Kidney (tissue), 14 donors: ENCODE results near the gene CEP85L. TPM values are rescaled to one million over a fixed set of nuclear protein-coding genes. Genes with fewer than 3 reads are reported as not detected.
"Not testable (repeated sequence)": the region's sequence is repeated elsewhere in the genome, so short reads cannot be mapped to it uniquely, and the experiment has no call there.

ENCODE experiments used
- DNase-seq, 5 donors: peaks; one replicate each; pipeline ENCODE4 v3.0.0-alpha.2; 2013 to 2020
- FAIRE-seq: peaks from 2 replicates; lab custom pipeline; 2012; peaks lifted over from hg19 to GRCh38; lab: Jason Lieb, UNC
- H3K27ac ChIP-seq, 2 donors: one replicate each; pipeline ENCODE4 v1.7.0; 2013; ENCODE audit warnings: low read depth in 2 of 2, low read length in 2 of 2, inconsistent platforms in 1 of 2
- H3K27me3 ChIP-seq: one replicate; pipeline ENCODE4 v1.7.1; 2013; ENCODE audit warnings: low read length, inconsistent platforms; ENCODE audit not compliant: control insufficient read depth, insufficient read depth
- H3K36me3 ChIP-seq, 3 donors: one replicate each; pipeline versions ENCODE4 v1.7.0 to v1.7.1; 2013; ENCODE audit warnings: low read length in 3 of 3, control low read depth in 1 of 3, inconsistent platforms in 1 of 3; ENCODE audit not compliant: insufficient read depth in 3 of 3, control insufficient read depth in 2 of 3
- H3K4me1 ChIP-seq, 3 donors: one replicate each; pipeline versions ENCODE4 v1.7.0 to v1.7.1; 2013; ENCODE audit warnings: low read length in 3 of 3, inconsistent platforms in 1 of 3, low read depth in 1 of 3; ENCODE audit not compliant: control insufficient read depth in 2 of 3, insufficient read depth in 2 of 3
- H3K4me3 ChIP-seq, 3 donors: one replicate each; pipeline versions ENCODE4 v1.7.0 to v1.8.1; 2013; ENCODE audit warnings: low read length in 3 of 3, control low read depth in 1 of 3, inconsistent platforms in 1 of 3
- H3K9ac ChIP-seq, 3 donors: one replicate each; pipeline versions ENCODE4 v1.7.0 to v1.7.1; 2013; ENCODE audit warnings: low read length in 3 of 3, control low read depth in 1 of 3, inconsistent platforms in 1 of 3
- H3K9me3 ChIP-seq, 3 donors: one replicate each; pipeline versions ENCODE4 v1.7.0 to v1.7.1; 2013; ENCODE audit warnings: low read length in 3 of 3, control low read depth in 1 of 3, inconsistent platforms in 1 of 3; ENCODE audit not compliant: control insufficient read depth in 2 of 3, insufficient read depth in 1 of 3
- CTCF ChIP-seq: IDR thresholded peaks from 3 replicates; pipeline ENCODE4 v1.5.1; 2012; ENCODE audit warnings: mild to moderate bottlenecking, moderate library complexity, borderline replicate concordance; ENCODE audit not compliant: insufficient read depth; ENCODE audit errors: extremely low read depth
- intact Hi-C: fragments of 100-400 bp; cut with DNase I; formaldehyde crosslinking; loops from one replicate; pipeline ENCODE4 v1.11.1; 2022
- polyA plus RNA-seq: library from polyadenylated mRNA; stranded (reverse); fragments of 350-450 nt; fragmentation: Illumina TruSeq; extraction: RNeasy Lipid Tissue Mini Kit (QIAGEN cat#74804); gene quantifications from one replicate; pipeline ENCODE4 v1.2.3, GENCODE V29; 2014; ENCODE audit warnings: low read depth, low replicate concordance; ENCODE audit not compliant: insufficient read depth
- total RNA-seq: library from RNA; stranded (reverse); fragmentation: NEBNext Ultra II Directional; extraction: Animal tissue kit (Norgen Biotek cat#: 25700); gene quantifications from one replicate; pipeline ENCODE4 v1.2.1, GENCODE V29; 2021
- donor health status: control.
- donor health status: control.
- donor health status: control.
- donor health status: control.
- donor health status: control.
- donor health status: DM: yes; HTN: yes; CAD: no.
- donor health status: Normal renal cell carcinoma (clear cell type).

The CEP85L gene
- total and polyA plus RNA-seq, 2 donors from 2014 or later = 0.84 to 12.9 TPM

GRCh38 chr6:118444796-118445195 lies 206.6 kb downstream of the CEP85L start:
- Histone ChIP-seq H3K36me3 (no peaks in the 10 kb centered on the region), H3K27me3 (no peaks in the 10 kb centered on the region), H3K4me1 (no peaks in the 10 kb centered on the region), H3K27ac (no peak overlapping the region), H3K4me3 (no peak overlapping the region), H3K9ac (no peak overlapping the region), H3K9me3 (peaks cover 0 to 22% (median 0%) of the 10 kb centered on the region in 3 donors)
- TF ChIP-seq CTCF = no peak
- FAIRE-seq (no peak), DNase-seq (no peak)
- intact Hi-C loops = no loop called here

GRCh38 chr6:118436482-118436881 lies 214.9 kb downstream of the CEP85L start:
- Histone ChIP-seq H3K4me3 (no peak overlapping the region), H3K9ac (no peak overlapping the region), H3K27ac (no peak overlapping the region), H3K36me3 (no peaks in the 10 kb centered on the region), H3K4me1 (no peaks in the 10 kb centered on the region), H3K9me3 (peaks cover 0 to 18% (median 0%) of the 10 kb centered on the region in 3 donors), H3K27me3 (no peaks in the 10 kb centered on the region)
- FAIRE-seq = no peak
- intact Hi-C loops = no loop called here
- no peak for TF ChIP-seq CTCF
- DNase-seq = no peak

- H3K9ac ChIP-seq, H3K36me3 ChIP-seq, H3K27ac ChIP-seq, H3K4me1 ChIP-seq, H3K4me3 ChIP-seq, H3K27me3 ChIP-seq, H3K9me3 ChIP-seq, intact Hi-C loops, DNase-seq, FAIRE-seq: not testable (repeated sequence)
Measured at GRCh38 chr6:118434147-118434546, 217.2 kb downstream of the CEP85L start.

GRCh38 chr6:118421312-118421711 lies 230.1 kb downstream of the CEP85L start:
- H3K4me3 ChIP-seq, H3K27me3 ChIP-seq, H3K4me1 ChIP-seq, H3K9me3 ChIP-seq, H3K36me3 ChIP-seq, FAIRE-seq, H3K9ac ChIP-seq, intact Hi-C loops, H3K27ac ChIP-seq, DNase-seq: not testable (repeated sequence)
